Endothelial cell of umbilical vein (primary cell): ENCODE measurements around the gene VSIR. TPM values are rescaled to one million over a fixed set of nuclear protein-coding genes. Genes with fewer than 3 reads are reported as not detected.

Experiments used
- BruUV-seq: library from RNA; stranded (reverse); fragments of 400-500 nt; replicated peaks from 2 replicates; lab custom pipeline; 2021; lab: Mats Ljungman, UMichigan
- CTCF ChIA-PET: fragments of 300-600, 350-600 bp; sonication (Branson Sonifier 250); formaldehyde crosslinking; loops from one replicate; lab custom pipeline; 2021; ENCODE audit warnings: antibody characterized with exemption, inconsistent platforms; lab: Charles Lee
- POLR2A ChIA-PET: fragments of 300-600, 350-600 bp; sonication (Branson Sonifier 250); formaldehyde crosslinking; loops from one replicate; lab custom pipeline; 2021; ENCODE audit warnings: antibody characterized with exemption, inconsistent platforms; lab: Charles Lee
- DNase-seq: peaks from one replicate; pipeline ENCODE4 v3.0.0-alpha.2; 2011; ENCODE audit warnings: low read depth, low spot score
- FAIRE-seq: peaks from 2 replicates; lab custom pipeline; 2011; peaks lifted over from hg19 to GRCh38; lab: Jason Lieb, UNC
- H2AFZ ChIP-seq: 2 replicates; pipeline ENCODE4 v1.6.0; 2012; ENCODE audit warnings: low read depth, low read length, control low read depth, inconsistent platforms
- H3K27ac ChIP-seq: 2 replicates; pipeline ENCODE4 v1.5.1; 2011; ENCODE audit warnings: low read depth, mild to moderate bottlenecking, control low read depth, low read length, moderate library complexity; ENCODE audit not compliant: insufficient read depth
- H3K27me3 ChIP-seq, 2 experiments: 2 replicates each; pipeline versions ENCODE4 v1.6.0 to v1.6.1; 2011; ENCODE audit warnings: low read length in 2 of 2, mixed read lengths in 1 of 2; ENCODE audit not compliant: control insufficient read depth in 2 of 2, insufficient read depth in 2 of 2
- H3K36me3 ChIP-seq, 2 experiments: 2 replicates in 1 of 2; 3 replicates in 1 of 2; pipeline ENCODE4 v1.5.1; 2011; ENCODE audit warnings: low read length in 2 of 2, mild to moderate bottlenecking in 1 of 2, moderate library complexity in 1 of 2; ENCODE audit not compliant: control insufficient read depth in 2 of 2, insufficient read depth in 2 of 2; ENCODE audit errors: extremely low read depth in 1 of 2
- H3K4me1 ChIP-seq: 3 replicates; pipeline ENCODE4 v1.5.1; 2011; ENCODE audit warnings: mild to moderate bottlenecking, low read length; ENCODE audit not compliant: control insufficient read depth, insufficient read depth; ENCODE audit errors: extremely low read depth
- H3K4me2 ChIP-seq: 2 replicates; pipeline ENCODE4 v1.6.1; 2011; ENCODE audit warnings: low read length, control low read depth, mixed read lengths; ENCODE audit not compliant: insufficient read depth
- H3K4me3 ChIP-seq, 3 experiments: fragments of 200-600 bp in 1 of 3; sonication (generic), shearing (Covaris generic) in 1 of 3; replicated peaks in 1 of 3; 2 replicates each; pipeline ENCODE4 v1.5.1; 2011 to 2016; ENCODE audit warnings: control low read depth in 3 of 3, low read length in 3 of 3, mild to moderate bottlenecking in 2 of 3, inconsistent platforms in 1 of 3, low read depth in 1 of 3, moderate library complexity in 1 of 3; ENCODE audit not compliant: insufficient read depth in 1 of 3
- H3K79me2 ChIP-seq: 2 replicates; pipeline ENCODE4 v1.6.0; 2012; ENCODE audit warnings: low read length, inconsistent platforms; ENCODE audit not compliant: control insufficient read depth, insufficient read depth
- H3K9ac ChIP-seq: replicated peaks from 2 replicates; pipeline ENCODE3; 2011; ENCODE audit warnings: low read length, control low read depth; ENCODE audit not compliant: insufficient read depth; ENCODE audit errors: extremely low read depth
- H3K9me1 ChIP-seq: replicated peaks from 3 replicates; pipeline ENCODE4 v1.6.0; 2011; ENCODE audit warnings: mild to moderate bottlenecking, low read length; ENCODE audit not compliant: control insufficient read depth, insufficient read depth; ENCODE audit errors: extremely low read depth
- H3K9me3 ChIP-seq: replicated peaks from 2 replicates; pipeline ENCODE4 v1.5.1; 2012; ENCODE audit warnings: low read length, inconsistent platforms; ENCODE audit not compliant: control insufficient read depth, insufficient read depth
- H4K20me1 ChIP-seq: replicated peaks from 2 replicates; pipeline ENCODE3; 2011; ENCODE audit warnings: mild to moderate bottlenecking, low read length; ENCODE audit not compliant: control insufficient read depth, insufficient read depth; ENCODE audit errors: extremely low read depth
- CTCF ChIP-seq, 2 donors: IDR thresholded peaks; 1 replicate in 1 of 2; 2 replicates in 1 of 2; pipeline ENCODE4 v1.5.1; 2011; ENCODE audit warnings: low read length in 2 of 2, mild to moderate bottlenecking in 2 of 2, moderate library complexity in 2 of 2, control low read depth in 1 of 2, inconsistent platforms in 1 of 2, low read depth in 1 of 2; ENCODE audit not compliant: insufficient read depth in 1 of 2; ENCODE audit errors: extremely low read depth in 1 of 2
- EZH2 ChIP-seq: IDR thresholded peaks from 2 replicates; pipeline ENCODE4 v1.6.1; 2012; ENCODE audit warnings: borderline replicate concordance, low read depth, mild to moderate bottlenecking, moderate library complexity, low read length, inconsistent platforms; ENCODE audit not compliant: severe bottlenecking
- FOS ChIP-seq: IDR thresholded peaks from 2 replicates; pipeline ENCODE4 v1.6.1; 2011; ENCODE audit warnings: mild to moderate bottlenecking, low read length, moderate library complexity, borderline replicate concordance; ENCODE audit not compliant: insufficient read depth
- GATA2 ChIP-seq: IDR thresholded peaks from 2 replicates; pipeline ENCODE4 v1.7.0; 2011; ENCODE audit warnings: low read depth, mild to moderate bottlenecking, moderate library complexity, mixed read lengths, low read length; ENCODE audit not compliant: insufficient read length, insufficient read depth
- JUN ChIP-seq: IDR thresholded peaks from 2 replicates; pipeline ENCODE4 v1.6.1; 2011; ENCODE audit warnings: borderline replicate concordance, low read depth; ENCODE audit not compliant: insufficient read length, insufficient read depth
- MAX ChIP-seq: IDR thresholded peaks from 2 replicates; pipeline ENCODE4 v1.6.1; 2011; ENCODE audit not compliant: insufficient read depth, insufficient read length
- MYC ChIP-seq: IDR thresholded peaks from one replicate; pipeline ENCODE4 v1.6.1; 2011; ENCODE audit warnings: mild to moderate bottlenecking, low read depth, low read length
- POLR2A ChIP-seq: IDR thresholded peaks from 2 replicates; pipeline ENCODE4 v1.6.1; 2012; ENCODE audit warnings: low read depth, mild to moderate bottlenecking, control low read depth, low read length
- POLR2AphosphoS5 ChIP-seq: IDR thresholded peaks from 2 replicates; pipeline ENCODE4 v1.6.1; 2012; ENCODE audit warnings: low read depth, mild to moderate bottlenecking, control low read depth, low read length, moderate library complexity; ENCODE audit not compliant: insufficient read depth
- dilution Hi-C: fragments of 300-500 bp; cut with MboI; formaldehyde crosslinking; loops from one replicate; pipeline ENCODE4 v1.15.0; 2019; ENCODE audit warnings: low sequenced_read_pairs; ENCODE audit not compliant: extremely low pct_ligation_motif_present
- intact Hi-C: fragments of 100-400 bp; cut with micrococcal nuclease; formaldehyde crosslinking; loops from one replicate; pipeline ENCODE4 v1.10.0; 2022
- polyA plus RNA-seq, 4 experiments: library from polyadenylated mRNA; depleted of rRNA in 3 of 4; stranded (reverse) in 3 of 4; unstranded in 1 of 4; fragments of >200 nt; gene quantifications; 2 replicates each; pipeline versions ENCODE4 v1.2.1 to v1.2.3, GENCODE V29; 2011 to 2012; ENCODE audit warnings: missing spikeins in 1 of 4
- total RNA-seq: library from RNA; stranded (reverse); gene quantifications from 2 replicates; pipeline ENCODE4 v1.2.3, GENCODE V29; 2021

VSIR gene
- total and polyA plus RNA-seq, 2 donors (not counting 3 experiments of a cell fraction or from before 2014, with no cell fraction given), result 4.9 to 6.3 TPM

GRCh38 chr10:71819985-71820384 is 46.7 kb upstream of the VSIR start:
- Histone ChIP-seq H3K4me2 (no peak overlapping the region), H3K4me3 (no peak overlapping the region), H3K27ac (no peak overlapping the region), H3K9me1 (no peaks in the 10 kb centered on the region), H3K9ac (no peak overlapping the region), H3K36me3 (peaks cover 24 to 67% of the 10 kb centered on the region in 2 experiments), H4K20me1 (no peaks in the 10 kb centered on the region), H3K4me1 (no peaks in the 10 kb centered on the region), H3K27me3 (no peaks in the 10 kb centered on the region), H3K79me2 (no peaks in the 10 kb centered on the region), H3K9me3 (no peaks in the 10 kb centered on the region), H2AFZ (no peak overlapping the region)
- no peak for DNase-seq
- dilution Hi-C loops (no loop called here), intact Hi-C loops (no loop called here)
- POLR2A ChIA-PET, result no interaction called here
- CTCF ChIA-PET, result interaction anchor here (0.9 kb wide), 1 partner anchor 10 kb away, joined by 3 read pairs; no protein-coding TSS in a partner anchor
- FAIRE-seq, result no peak
- TF ChIP-seq MYC (no peak), MAX (no peak), JUN (no peak), CTCF (IDR thresholded peaks at IDR 0.05; ENCODE audit: extremely low read depth in 1 of 2, insufficient read depth in 1 of 2, low read depth in 1 of 2, low read length in 2 of 2) (no peak), GATA2 (no peak), EZH2 (no peak), POLR2A (no peak), FOS (no peak), POLR2AphosphoS5 (no peak)
- no TSS peak for BruUV-seq
